Posterior cingulate gyrus (tissue), 11 donors: ENCODE results near the gene ADAMTS3.

Experiments
- DNase-seq, 10 donors: peaks; one replicate each; pipeline versions ENCODE4 v3.0.0 to v3.0.0-alpha.2; 2020 to 2021; ENCODE audit warnings: mixed read lengths in 3 of 10
- intact Hi-C: fragments of 100-400 bp; cut with DNase I; formaldehyde crosslinking; loops from one replicate; pipeline ENCODE4 v1.15.1; 2023

ADAMTS3 gene

GRCh38 chr4:72568959-72569718, at the start of gene ADAMTS3:
ADAMTS3 (minus strand) TSS chr4:72569221; CDS start chr4:72568762, 459 bp downstream.
- intact Hi-C loops, result no loop called here

GRCh38 chr4:72613959-72614358, 44.9 kb upstream of the ADAMTS3 start:
- no peak for DNase-seq
- intact Hi-C loops, result no loop called here

More at GRCh38 chr4:72568959-72569718, at the start of gene ADAMTS3:
- DNase-seq, result peak in 6 of 10 donors; percentile 11 to 90 (median 56)

GRCh38 chr4:72606751-72607150, 37.7 kb upstream of the ADAMTS3 start:
- intact Hi-C loops, result no loop called here
- no peak for DNase-seq

- no peak for DNase-seq
- intact Hi-C loops, result no loop called here
These were observed 35.3 kb upstream of the ADAMTS3 start for GRCh38 chr4:72604324-72604723.

- intact Hi-C loops, result no loop called here
- no peak for DNase-seq
These were observed 33.7 kb upstream of the ADAMTS3 start for GRCh38 chr4:72602396-72603376.

GRCh38 chr4:72591547-72592454, 22.8 kb upstream of the ADAMTS3 start:
- DNase-seq, result no peak
- intact Hi-C loops, result no loop called here

- DNase-seq, result no peak
- intact Hi-C loops, result no loop called here
These were observed 18.3 kb upstream of the ADAMTS3 start for GRCh38 chr4:72587334-72587733.

GRCh38 chr4:72582853-72583252, 13.8 kb upstream of the ADAMTS3 start:
- no peak for DNase-seq
- intact Hi-C loops, result no loop called here

GRCh38 chr4:72577211-72577610, 8.2 kb upstream of the ADAMTS3 start:
- intact Hi-C loops, result no loop called here
- DNase-seq, result no peak

GRCh38 chr4:72571337-72571736, 2.3 kb upstream of the ADAMTS3 start:
- intact Hi-C loops, result no loop called here
- no peak for DNase-seq

- no peak for DNase-seq
- intact Hi-C loops, result no loop called here
These were observed 756 bp upstream of the ADAMTS3 start for GRCh38 chr4:72569719-72570235.

GRCh38 chr4:72567821-72568675, 973 bp downstream of the ADAMTS3 start:
- DNase-seq, result peak in 9 of 10 donors; percentile 21 to 90 (median 44)
- intact Hi-C loops, result no loop called here

GRCh38 chr4:72567036-72567435, 2.0 kb downstream of the ADAMTS3 start:
- DNase-seq, result no peak
- intact Hi-C loops, result no loop called here

GRCh38 chr4:72566464-72566972, 2.5 kb downstream of the ADAMTS3 start:
- intact Hi-C loops, result no loop called here
- no peak for DNase-seq

GRCh38 chr4:72564789-72565188, 4.2 kb downstream of the ADAMTS3 start:
- DNase-seq, result no peak
- intact Hi-C loops, result no loop called here

GRCh38 chr4:72564184-72564583, 4.8 kb downstream of the ADAMTS3 start:
- intact Hi-C loops, result no loop called here

GRCh38 chr4:72558655-72559054, 10.4 kb downstream of the ADAMTS3 start:
- intact Hi-C loops, result no loop called here
- DNase-seq, result no peak

More at GRCh38 chr4:72564184-72564583, 4.8 kb downstream of the ADAMTS3 start:
- DNase-seq, result no peak

GRCh38 chr4:72557021-72557420, 12.0 kb downstream of the ADAMTS3 start:
- DNase-seq, result no peak
- intact Hi-C loops, result no loop called here

GRCh38 chr4:72555377-72555831, 13.6 kb downstream of the ADAMTS3 start:
- intact Hi-C loops, result no loop called here
- DNase-seq, result no peak
